ENCODE results near the gene LPXN. TPM values are rescaled to one million over a fixed set of nuclear protein-coding genes. Genes with fewer than 3 reads are reported as not detected.
A peak's percentile ranks its signal among the peaks of the same experiment; 100 is the strongest.

Gene LPXN
- total RNA-seq: 4.0 and 6.0 TPM in 2 replicates

DNA sequence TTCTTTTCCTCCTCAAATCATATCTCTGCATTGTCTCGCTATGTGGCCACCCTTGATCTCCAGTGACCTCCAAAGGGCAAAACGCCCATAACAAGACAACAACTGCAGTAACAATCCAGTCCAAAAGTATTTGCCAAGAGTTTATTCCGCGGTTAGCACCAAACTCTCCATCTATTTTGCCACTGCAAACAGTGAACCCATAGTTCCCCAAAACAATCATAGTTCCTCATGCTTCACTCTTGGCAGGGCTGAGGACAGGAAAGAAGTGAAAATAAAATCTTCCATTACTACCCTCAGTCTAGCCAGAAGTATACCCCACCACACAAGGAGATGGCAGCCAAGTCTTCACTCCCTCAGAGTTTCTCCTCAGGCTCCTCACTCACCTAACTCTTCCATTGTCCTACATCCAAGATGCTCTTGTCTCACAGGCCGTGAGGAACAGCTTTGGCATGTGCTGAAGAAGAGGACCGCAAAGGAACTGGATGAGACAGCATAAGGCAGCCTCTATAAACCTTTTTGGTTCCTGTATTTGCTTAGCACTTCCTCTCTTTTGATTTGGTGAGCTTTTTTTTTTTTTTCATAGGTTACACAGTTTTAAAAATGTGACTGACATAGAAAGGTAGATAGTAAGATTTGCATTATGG lies at the start of gene LPXN:
Gene LPXN (minus strand): TSS at position 480 of the 644 bp plus-strand sequence. CDS start 84 bp downstream, at position 396.
- no peak for DNase-seq (ENCODE audit: low read depth, low spot score)

DNA sequence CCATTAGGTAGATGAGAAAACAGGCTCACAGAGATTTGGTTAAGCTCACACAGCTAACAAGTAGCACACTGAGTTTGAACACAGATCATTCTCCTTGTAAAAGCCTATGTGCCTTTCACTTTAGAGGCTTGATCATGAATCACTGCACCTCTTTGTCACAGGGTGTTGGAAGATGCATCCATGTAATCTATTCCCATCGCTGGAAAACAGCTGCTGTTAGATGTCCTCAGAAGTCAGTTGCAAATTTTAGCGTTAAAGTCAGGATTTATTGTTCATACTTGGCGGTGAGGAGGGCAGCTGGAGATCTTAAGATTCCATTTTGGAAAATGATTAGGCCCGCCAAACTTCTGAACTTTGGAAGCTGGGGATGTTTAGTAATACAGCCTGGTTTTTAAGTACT lies 49.4 kb upstream of the LPXN start:
- no peak for DNase-seq (ENCODE audit: low read depth, low spot score)

- DNase-seq (ENCODE audit: low read depth, low spot score): no peak
Measured at GRCh38 chr11:58622344-58622743, 46.7 kb upstream of the LPXN start, which contains the start of gene CNTF. Gene CNTF (plus strand): TSS chr11:58622665. CDS start chr11:58622753, 88 bp downstream.

- no peak for DNase-seq (ENCODE audit: low read depth, low spot score)
Measured at GRCh38 chr11:58621586-58622262, 46.1 kb upstream of the LPXN start.

- DNase-seq (ENCODE audit: low read depth, low spot score): no peak
Measured at GRCh38 chr11:58617976-58618557, 42.4 kb upstream of the LPXN start.

GRCh38 chr11:58616594-58616993 lies 40.9 kb upstream of the LPXN start:
- DNase-seq (ENCODE audit: low read depth, low spot score): peak; percentile 26

- DNase-seq (ENCODE audit: low read depth, low spot score): no peak
Measured at GRCh38 chr11:58615559-58615958, 39.9 kb upstream of the LPXN start.

DNA sequence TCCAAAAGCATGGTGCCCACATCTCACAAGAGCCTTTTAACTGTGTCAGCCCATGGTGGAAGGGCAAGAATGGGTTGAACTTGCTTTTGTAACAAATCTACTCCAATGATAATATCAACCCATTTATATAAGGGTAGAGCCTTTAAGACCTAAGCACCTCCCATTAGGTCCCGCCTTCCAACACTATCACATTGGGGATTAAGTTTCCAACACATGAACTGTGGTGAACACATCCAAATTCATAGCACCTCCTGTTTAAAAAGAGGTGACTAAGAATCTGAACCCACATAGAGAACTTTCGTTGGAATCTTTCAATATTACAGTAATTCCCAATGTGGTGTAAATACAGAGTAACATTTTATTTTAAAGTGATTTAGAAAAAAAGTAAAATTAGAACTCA lies 37.6 kb upstream of the LPXN start:
- no peak for DNase-seq (ENCODE audit: low read depth, low spot score)

DNA sequence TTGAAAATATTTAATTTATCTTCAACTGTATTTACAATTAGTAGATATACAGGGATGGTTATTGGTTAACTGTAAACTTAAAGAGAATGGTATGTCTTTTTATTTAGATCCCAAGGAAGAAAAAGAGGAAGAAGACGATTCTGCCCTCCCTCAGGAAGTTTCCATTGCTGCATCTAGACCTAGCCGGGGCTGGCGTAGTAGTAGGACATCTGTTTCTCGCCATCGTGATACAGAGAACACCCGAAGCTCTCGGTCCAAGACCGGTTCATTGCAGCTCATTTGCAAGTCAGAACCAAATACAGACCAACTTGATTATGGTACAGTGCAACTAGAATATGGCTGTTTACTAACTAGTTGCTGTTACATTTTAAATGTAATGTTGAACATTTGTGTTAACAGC lies 34.1 kb upstream of the LPXN start:
- no peak for DNase-seq (ENCODE audit: low read depth, low spot score)

GRCh38 chr11:58608331-58608730 lies 32.7 kb upstream of the LPXN start:
- DNase-seq (ENCODE audit: low read depth, low spot score): no peak

GRCh38 chr11:58606930-58607714 lies 31.5 kb upstream of the LPXN start:
- DNase-seq (ENCODE audit: low read depth, low spot score): no peak

DNA sequence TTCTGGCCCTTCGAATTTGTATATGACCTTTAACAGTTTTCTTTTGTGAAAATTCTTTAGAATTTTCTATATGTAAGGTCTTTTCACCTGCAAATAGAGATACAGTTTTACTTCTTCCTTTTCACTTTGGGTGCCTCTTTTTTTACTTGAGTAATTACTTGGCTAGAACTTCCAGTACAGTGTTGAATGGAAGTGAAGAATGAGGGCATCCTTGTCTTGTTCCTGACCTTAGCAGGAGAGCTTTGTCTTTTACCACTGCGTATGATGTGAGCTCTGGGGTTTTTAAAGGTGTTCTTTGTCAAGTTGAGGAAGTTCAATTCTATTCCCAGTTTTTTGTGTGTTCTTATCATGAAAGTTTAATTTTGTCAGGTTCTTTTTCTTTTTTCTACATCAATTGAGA lies 24.9 kb upstream of the LPXN start:
- no peak for DNase-seq (ENCODE audit: low read depth, low spot score)

DNA sequence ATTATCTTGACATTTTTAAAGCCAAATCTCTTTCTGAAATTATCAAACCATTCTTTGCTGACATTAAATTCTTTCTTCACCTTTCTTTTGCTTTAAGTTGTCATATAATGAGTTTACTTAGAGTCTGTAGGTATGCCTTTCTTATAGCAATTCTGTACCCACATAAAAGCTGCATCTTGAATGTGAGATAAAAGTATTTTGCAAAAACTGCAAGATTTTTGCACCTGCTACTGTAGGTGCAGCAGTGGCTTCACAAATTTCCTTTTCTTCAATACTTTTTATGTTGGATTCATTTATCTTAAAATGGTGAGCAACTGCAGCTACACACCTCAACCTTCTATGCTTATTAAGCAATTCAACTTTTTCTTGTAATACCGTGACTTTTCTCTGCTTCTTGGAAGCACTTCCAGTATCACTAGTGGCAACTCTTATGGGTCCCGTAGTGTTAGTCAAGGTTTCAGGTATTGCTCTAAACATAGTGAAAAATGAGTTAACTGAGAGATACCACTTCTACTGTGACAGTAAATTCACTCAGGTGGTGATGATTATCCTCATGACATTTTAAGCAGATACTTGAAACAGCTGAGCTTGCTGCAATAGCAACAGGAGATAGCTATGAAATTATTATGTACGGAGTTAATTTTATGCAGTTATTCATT lies 22.0 kb upstream of the LPXN start:
- DNase-seq (ENCODE audit: low read depth, low spot score): no peak

- DNase-seq (ENCODE audit: low read depth, low spot score): no peak
Measured at GRCh38 chr11:58596621-58597020, 21.0 kb upstream of the LPXN start.

DNA sequence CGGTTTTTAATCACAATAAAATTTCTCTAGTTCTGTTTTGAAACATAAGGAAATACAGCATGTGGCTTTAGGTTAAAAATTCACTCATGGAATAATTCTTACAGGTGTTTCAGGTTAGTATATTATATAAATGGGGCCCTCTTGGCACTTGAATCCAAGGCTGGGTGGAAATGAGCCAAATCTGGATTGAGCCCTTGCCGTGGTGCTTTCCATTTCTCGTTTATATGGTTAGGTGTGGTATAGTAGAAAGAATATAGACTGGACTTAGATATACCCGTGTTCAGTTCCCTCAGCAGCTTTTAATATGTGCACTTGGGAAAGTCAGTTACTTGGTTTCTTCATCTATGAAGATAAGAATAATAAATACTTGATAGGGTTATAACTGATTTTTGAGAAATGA lies 19.2 kb upstream of the LPXN start:
- no peak for DNase-seq (ENCODE audit: low read depth, low spot score)

DNA sequence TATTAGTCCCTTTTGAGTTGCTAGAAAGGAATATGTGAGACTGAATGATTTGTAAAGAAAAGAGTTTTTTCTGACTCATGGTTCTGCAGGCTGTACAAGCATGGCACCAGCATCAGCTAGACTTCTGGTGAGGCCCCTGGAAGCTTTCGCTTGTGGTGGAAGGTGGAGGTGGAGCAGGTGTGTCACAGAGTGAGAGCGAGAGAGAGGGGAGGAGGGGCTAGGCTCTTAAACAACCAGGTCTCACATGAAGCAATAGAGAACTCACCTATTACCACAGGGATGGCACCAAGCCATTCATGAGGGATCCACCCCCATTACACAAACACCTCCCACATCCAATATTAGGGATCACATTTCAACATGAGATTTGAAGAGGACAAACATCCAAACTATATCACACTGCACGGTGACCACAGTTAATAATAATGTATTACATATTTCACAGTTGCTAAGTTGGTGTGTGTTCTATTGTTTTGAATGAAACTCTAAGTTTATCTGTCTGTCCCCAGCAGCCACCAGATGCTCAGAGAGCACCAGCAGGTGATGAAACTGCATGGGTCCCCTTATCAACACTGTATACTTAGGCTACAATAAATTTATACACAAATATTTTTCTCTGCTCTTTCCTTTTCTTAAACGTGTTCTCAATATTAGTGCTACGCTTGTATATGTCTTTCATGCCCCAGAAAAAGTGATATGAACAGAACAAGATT lies 17.3 kb upstream of the LPXN start:
- no peak for DNase-seq (ENCODE audit: low read depth, low spot score)

DNA sequence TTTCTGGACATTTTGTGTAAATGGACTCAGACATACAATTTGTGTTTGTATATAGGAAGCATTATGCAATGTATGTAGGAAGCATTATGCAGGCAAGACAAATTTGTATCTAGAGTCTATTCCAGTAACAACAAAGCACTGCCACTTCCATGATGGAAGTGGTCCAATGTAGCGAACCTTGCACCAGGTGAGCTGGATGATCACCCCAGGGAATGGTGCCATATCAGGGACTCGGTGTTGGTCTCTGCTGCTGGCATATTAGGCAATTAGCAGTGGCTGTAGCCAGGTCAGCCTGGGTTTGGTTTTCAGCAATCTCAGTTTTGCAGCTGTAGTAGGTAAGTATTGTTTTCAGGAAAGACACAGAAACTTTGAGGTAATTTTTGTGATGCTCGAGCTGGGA lies 16.0 kb upstream of the LPXN start:
- DNase-seq (ENCODE audit: low read depth, low spot score): no peak

DNA sequence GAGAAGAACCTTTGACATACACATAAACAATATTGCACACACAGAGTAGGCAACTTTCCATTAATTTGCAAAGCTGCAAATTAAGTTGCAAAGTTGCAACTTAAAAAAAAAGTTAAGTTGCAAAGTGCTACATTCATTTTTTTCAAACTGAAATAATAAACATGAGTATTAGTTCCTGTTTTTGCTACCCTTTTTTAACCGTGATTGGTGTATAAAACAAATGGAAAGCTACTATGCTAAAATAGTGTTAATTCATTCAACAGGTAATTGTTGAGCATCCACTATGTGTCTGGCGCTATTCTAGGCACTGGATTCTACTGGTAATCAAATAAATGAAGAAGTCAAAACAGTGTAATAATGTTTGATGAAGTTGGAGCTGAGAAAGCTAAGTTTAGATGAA lies 11.3 kb upstream of the LPXN start:
- no peak for DNase-seq (ENCODE audit: low read depth, low spot score)

DNA sequence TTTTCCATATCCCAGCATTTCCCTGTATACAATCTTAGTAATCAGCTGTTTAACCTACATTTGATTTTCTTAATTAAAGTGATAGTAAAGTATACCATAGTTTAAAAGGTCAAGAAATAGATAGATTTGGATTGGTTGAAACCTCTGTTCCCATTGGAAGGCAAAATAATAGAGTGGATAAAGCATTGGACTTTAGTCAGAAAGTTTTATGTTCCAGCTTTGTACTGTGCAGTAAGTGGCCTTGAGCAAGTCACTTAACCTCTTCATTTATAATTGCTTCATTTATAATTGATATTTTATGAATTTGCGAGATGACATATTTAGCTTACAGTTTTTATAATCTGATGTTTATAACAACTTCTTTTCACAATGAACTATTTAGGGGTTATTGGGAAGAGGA lies 6.8 kb upstream of the LPXN start:
- DNase-seq (ENCODE audit: low read depth, low spot score): no peak

DNA sequence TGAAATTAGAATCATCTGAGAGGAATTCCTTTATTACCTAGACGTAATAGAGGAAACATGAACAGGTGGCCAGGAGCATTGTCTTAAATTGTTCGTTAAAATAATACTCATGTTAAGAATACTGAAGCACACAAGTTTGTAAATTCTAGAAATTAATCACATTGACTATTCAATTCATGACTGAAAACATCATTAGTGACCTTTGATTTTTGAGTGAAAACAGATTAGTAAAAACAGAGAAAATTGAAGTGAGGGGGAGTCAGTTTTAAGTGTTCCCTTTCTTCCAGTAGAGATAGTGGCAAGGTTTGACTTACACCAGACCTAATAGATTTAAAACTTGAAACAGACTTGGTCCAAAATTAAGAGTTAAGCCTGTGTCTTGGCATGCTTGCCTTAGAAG lies 4.7 kb upstream of the LPXN start:
- no peak for DNase-seq (ENCODE audit: low read depth, low spot score)
